ENCODE results near the gene NAA40. TPM values are rescaled to one million over a fixed set of nuclear protein-coding genes. Genes with fewer than 3 reads are reported as not detected.

NAA40 gene
- total RNA-seq (2014; rRNA removed; shearing (Covaris generic)) = 25.2 and 28.6 TPM in 2 replicates

GRCh38 chr11:63938479-63939396, at the start of gene NAA40:
Gene NAA40 (plus strand): TSS chr11:63939002. CDS start chr11:63939097, 95 bp downstream.
- Histone ChIP-seq H3K36me3 (no peaks in the 10 kb centered on the region), H3K27ac (peak within 1 kb of the TSS; percentile 60), H3K27me3 (no peaks in the 10 kb centered on the region), H3K4me3 (peak within 1 kb of the TSS; percentile 84), H3K4me1 (peaks cover 10% of the 10 kb centered on the region), H3K9me3 (replicated peaks) (no peaks in the 10 kb centered on the region)
- DNase-seq = peak; percentile 95 to 97

GRCh38 chr11:63889344-63889743, 49.5 kb upstream of the NAA40 start:
- Histone ChIP-seq H3K27me3 (no peaks in the 10 kb centered on the region), H3K9me3 (replicated peaks) (no peaks in the 10 kb centered on the region)

GRCh38 chr11:63890368-63890767, 48.4 kb upstream of the NAA40 start:
- Histone ChIP-seq H3K4me1 (no peaks in the 10 kb centered on the region), H3K4me3 (no peak overlapping the region), H3K36me3 (no peaks in the 10 kb centered on the region), H3K27me3 (no peaks in the 10 kb centered on the region), H3K27ac (no peak overlapping the region), H3K9me3 (replicated peaks) (no peaks in the 10 kb centered on the region)
- DNase-seq = no peak

More at GRCh38 chr11:63889344-63889743, 49.5 kb upstream of the NAA40 start:
- no peak for DNase-seq
- Histone ChIP-seq H3K36me3 (no peaks in the 10 kb centered on the region), H3K27ac (no peak overlapping the region), H3K4me1 (no peaks in the 10 kb centered on the region), H3K4me3 (no peak overlapping the region)

GRCh38 chr11:63892228-63892627, 46.6 kb upstream of the NAA40 start:
- no peak for DNase-seq

GRCh38 chr11:63893355-63893754, 45.4 kb upstream of the NAA40 start:
- Histone ChIP-seq H3K9me3 (replicated peaks) (no peaks in the 10 kb centered on the region), H3K4me1 (no peaks in the 10 kb centered on the region), H3K36me3 (peaks cover 16% of the 10 kb centered on the region), H3K27me3 (no peaks in the 10 kb centered on the region), H3K4me3 (no peak overlapping the region), H3K27ac (no peak overlapping the region)
- no peak for DNase-seq

More at GRCh38 chr11:63892228-63892627, 46.6 kb upstream of the NAA40 start:
- H3K36me3 ChIP-seq = peaks cover 11% of the 10 kb centered on the region
- no peaks in the 10 kb centered on the region for H3K4me1 ChIP-seq
- no peak overlapping the region for H3K4me3 ChIP-seq
- no peaks in the 10 kb centered on the region for H3K27me3 ChIP-seq
- H3K9me3 ChIP-seq (replicated peaks) = no peaks in the 10 kb centered on the region
- H3K27ac ChIP-seq = no peak overlapping the region

GRCh38 chr11:63896071-63896470, 42.7 kb upstream of the NAA40 start:
- H3K4me1 ChIP-seq = no peaks in the 10 kb centered on the region
- H3K9me3 ChIP-seq (replicated peaks) = no peaks in the 10 kb centered on the region
- DNase-seq = no peak
- no peak overlapping the region for H3K27ac ChIP-seq
- peaks cover 35% of the 10 kb centered on the region for H3K36me3 ChIP-seq
- H3K27me3 ChIP-seq = no peaks in the 10 kb centered on the region
- no peak overlapping the region for H3K4me3 ChIP-seq

- Histone ChIP-seq H3K36me3 (peaks cover 43% of the 10 kb centered on the region), H3K4me3 (no peak overlapping the region), H3K4me1 (no peaks in the 10 kb centered on the region), H3K27me3 (no peaks in the 10 kb centered on the region), H3K27ac (no peak overlapping the region), H3K9me3 (replicated peaks) (no peaks in the 10 kb centered on the region)
- no peak for DNase-seq
These were observed 41.2 kb upstream of the NAA40 start for GRCh38 chr11:63897459-63898146.

GRCh38 chr11:63901660-63902059, 37.1 kb upstream of the NAA40 start:
- Histone ChIP-seq H3K4me1 (no peaks in the 10 kb centered on the region), H3K9me3 (replicated peaks) (no peaks in the 10 kb centered on the region), H3K27ac (no peak overlapping the region), H3K36me3 (peaks cover 37% of the 10 kb centered on the region), H3K27me3 (no peaks in the 10 kb centered on the region), H3K4me3 (no peak overlapping the region)
- peak in 1 of 2 experiments; percentile 29 for DNase-seq

GRCh38 chr11:63903884-63904283, 34.9 kb upstream of the NAA40 start:
- Histone ChIP-seq H3K36me3 (peaks cover 25% of the 10 kb centered on the region), H3K27me3 (no peaks in the 10 kb centered on the region), H3K27ac (no peak overlapping the region), H3K9me3 (replicated peaks) (no peaks in the 10 kb centered on the region), H3K4me3 (no peak overlapping the region), H3K4me1 (no peaks in the 10 kb centered on the region)
- DNase-seq = no peak

GRCh38 chr11:63904743-63905142, 34.1 kb upstream of the NAA40 start:
- peaks cover 18% of the 10 kb centered on the region for H3K36me3 ChIP-seq

GRCh38 chr11:63905179-63905578, 33.6 kb upstream of the NAA40 start:
- H3K9me3 ChIP-seq (replicated peaks) = no peaks in the 10 kb centered on the region
- no peak overlapping the region for H3K27ac ChIP-seq
- H3K27me3 ChIP-seq = no peaks in the 10 kb centered on the region
- no peaks in the 10 kb centered on the region for H3K4me1 ChIP-seq
- no peak for DNase-seq
- H3K4me3 ChIP-seq = no peak overlapping the region
- peaks cover 18% of the 10 kb centered on the region for H3K36me3 ChIP-seq

More at GRCh38 chr11:63904743-63905142, 34.1 kb upstream of the NAA40 start:
- Histone ChIP-seq H3K27me3 (no peaks in the 10 kb centered on the region), H3K4me3 (no peak overlapping the region), H3K27ac (no peak overlapping the region), H3K4me1 (no peaks in the 10 kb centered on the region), H3K9me3 (replicated peaks) (no peaks in the 10 kb centered on the region)
- DNase-seq = no peak

- H3K27me3 ChIP-seq = no peaks in the 10 kb centered on the region
- peaks cover 11% of the 10 kb centered on the region for H3K36me3 ChIP-seq
- DNase-seq = no peak
- no peaks in the 10 kb centered on the region for H3K4me1 ChIP-seq
- no peak overlapping the region for H3K27ac ChIP-seq
- H3K4me3 ChIP-seq = no peak overlapping the region
- H3K9me3 ChIP-seq (replicated peaks) = no peaks in the 10 kb centered on the region
These were observed 32.7 kb upstream of the NAA40 start for GRCh38 chr11:63906087-63906486.

GRCh38 chr11:63906585-63906984, 32.2 kb upstream of the NAA40 start:
- Histone ChIP-seq H3K27me3 (no peaks in the 10 kb centered on the region), H3K9me3 (replicated peaks) (no peaks in the 10 kb centered on the region), H3K27ac (no peak overlapping the region), H3K4me1 (no peaks in the 10 kb centered on the region), H3K36me3 (peaks cover 10% of the 10 kb centered on the region), H3K4me3 (no peak overlapping the region)
- peak in 1 of 2 experiments; percentile 38 for DNase-seq

GRCh38 chr11:63907063-63907462, 31.7 kb upstream of the NAA40 start:
- H3K4me3 ChIP-seq = no peak overlapping the region
- H3K27ac ChIP-seq = no peak overlapping the region
- H3K9me3 ChIP-seq (replicated peaks) = no peaks in the 10 kb centered on the region
- no peaks in the 10 kb centered on the region for H3K4me1 ChIP-seq
- H3K27me3 ChIP-seq = no peaks in the 10 kb centered on the region
- no peak for DNase-seq
- H3K36me3 ChIP-seq = peaks cover 7% of the 10 kb centered on the region

All from SJCRH30 (cell line).